KMS-11 (cell line): ENCODE results near the gene ERCC6.

ENCODE experiments used
- H2AFZ ChIP-seq: fragments of 200-600 bp; sonication (generic); 2 replicates; pipeline ENCODE4 v1.6.1; 2016; ENCODE audit warnings: antibody characterized with exemption, mixed run types, low read depth
- H3K27ac ChIP-seq: fragments of 200-600 bp; sonication (generic); 2 replicates; pipeline ENCODE4 v1.6.1; 2016; ENCODE audit warnings: mild to moderate bottlenecking, mixed run types
- H3K27me3 ChIP-seq: fragments of 200-600 bp; sonication (generic); 2 replicates; pipeline ENCODE4 v1.6.1; 2017; ENCODE audit warnings: mild to moderate bottlenecking, low read depth, mixed run types, moderate library complexity; ENCODE audit not compliant: insufficient read depth
- H3K36me3 ChIP-seq: fragments of 200-600 bp; sonication (generic); 2 replicates; pipeline ENCODE4 v1.6.1; 2017; ENCODE audit warnings: mild to moderate bottlenecking, mixed run types; ENCODE audit not compliant: insufficient read depth
- H3K4me1 ChIP-seq: fragments of 200-600 bp; sonication (generic); 2 replicates; pipeline ENCODE4 v1.6.1; 2016; ENCODE audit warnings: mild to moderate bottlenecking, low read depth, mixed run types; ENCODE audit not compliant: poor library complexity, severe bottlenecking
- H3K4me2 ChIP-seq: fragments of 200-600 bp; sonication (generic); 2 replicates; pipeline ENCODE4 v1.7.0; 2016; ENCODE audit warnings: mild to moderate bottlenecking, mixed run types
- H3K4me3 ChIP-seq: fragments of 200-600 bp; sonication (generic); IDR thresholded peaks from 2 replicates; pipeline ENCODE4 v1.6.1; 2017; ENCODE audit warnings: low read depth, low read length, mixed read lengths; ENCODE audit not compliant: insufficient read depth
- H3K79me2 ChIP-seq: fragments of 200-600 bp; sonication (generic); 2 replicates; pipeline ENCODE4 v1.6.1; 2016; ENCODE audit warnings: low read depth, mixed run types; ENCODE audit not compliant: insufficient read depth
- H3K9ac ChIP-seq: fragments of 200-600 bp; sonication (generic); 2 replicates; pipeline ENCODE4 v1.6.1; 2016; ENCODE audit warnings: mild to moderate bottlenecking, mixed run types
- H4K20me1 ChIP-seq: fragments of 200-600 bp; sonication (generic); 2 replicates; pipeline ENCODE4 v1.6.1; 2016; ENCODE audit warnings: mild to moderate bottlenecking, mixed run types; ENCODE audit not compliant: insufficient read depth
- TF ChIP-seq, protein P1 (sequence below): fragments of 200-600 bp; sonication (generic); conservative IDR thresholded peaks from 2 replicates; pipeline ENCODE4 v1.6.1; 2017; ENCODE audit warnings: low read depth, mild to moderate bottlenecking, antibody characterized with exemption, low read length, moderate library complexity, mixed read lengths

ERCC6 gene

GRCh38 chr10:49549640-49550346, 10.9 kb upstream of the ERCC6 start:
- Histone ChIP-seq H3K36me3 (no peaks in the 10 kb centered on the region), H3K4me1 (no peaks in the 10 kb centered on the region), H2AFZ (no peak overlapping the region), H4K20me1 (no peaks in the 10 kb centered on the region), H3K27ac (no peak overlapping the region), H3K9ac (no peak overlapping the region), H3K79me2 (no peaks in the 10 kb centered on the region), H3K4me3 (no peak overlapping the region), H3K4me2 (no peak overlapping the region), H3K27me3 (no peaks in the 10 kb centered on the region)
- TF ChIP-seq, protein P1, sequence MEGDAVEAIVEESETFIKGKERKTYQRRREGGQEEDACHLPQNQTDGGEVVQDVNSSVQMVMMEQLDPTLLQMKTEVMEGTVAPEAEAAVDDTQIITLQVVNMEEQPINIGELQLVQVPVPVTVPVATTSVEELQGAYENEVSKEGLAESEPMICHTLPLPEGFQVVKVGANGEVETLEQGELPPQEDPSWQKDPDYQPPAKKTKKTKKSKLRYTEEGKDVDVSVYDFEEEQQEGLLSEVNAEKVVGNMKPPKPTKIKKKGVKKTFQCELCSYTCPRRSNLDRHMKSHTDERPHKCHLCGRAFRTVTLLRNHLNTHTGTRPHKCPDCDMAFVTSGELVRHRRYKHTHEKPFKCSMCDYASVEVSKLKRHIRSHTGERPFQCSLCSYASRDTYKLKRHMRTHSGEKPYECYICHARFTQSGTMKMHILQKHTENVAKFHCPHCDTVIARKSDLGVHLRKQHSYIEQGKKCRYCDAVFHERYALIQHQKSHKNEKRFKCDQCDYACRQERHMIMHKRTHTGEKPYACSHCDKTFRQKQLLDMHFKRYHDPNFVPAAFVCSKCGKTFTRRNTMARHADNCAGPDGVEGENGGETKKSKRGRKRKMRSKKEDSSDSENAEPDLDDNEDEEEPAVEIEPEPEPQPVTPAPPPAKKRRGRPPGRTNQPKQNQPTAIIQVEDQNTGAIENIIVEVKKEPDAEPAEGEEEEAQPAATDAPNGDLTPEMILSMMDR = no peak

- H3K27me3 ChIP-seq = no peaks in the 10 kb centered on the region
- H4K20me1 ChIP-seq = no peaks in the 10 kb centered on the region
- H3K4me1 ChIP-seq = peaks cover 8% of the 10 kb centered on the region
- H3K9ac ChIP-seq = no peak overlapping the region
- H3K36me3 ChIP-seq = no peaks in the 10 kb centered on the region
- TF ChIP-seq, protein P1 = no peak
- H2AFZ ChIP-seq = no peak overlapping the region
- no peak overlapping the region for H3K4me2 ChIP-seq
- H3K27ac ChIP-seq = no peak overlapping the region
- H3K79me2 ChIP-seq = no peaks in the 10 kb centered on the region
- H3K4me3 ChIP-seq = no peak overlapping the region
Measured at GRCh38 chr10:49543604-49544003, 4.7 kb upstream of the ERCC6 start.

DNA sequence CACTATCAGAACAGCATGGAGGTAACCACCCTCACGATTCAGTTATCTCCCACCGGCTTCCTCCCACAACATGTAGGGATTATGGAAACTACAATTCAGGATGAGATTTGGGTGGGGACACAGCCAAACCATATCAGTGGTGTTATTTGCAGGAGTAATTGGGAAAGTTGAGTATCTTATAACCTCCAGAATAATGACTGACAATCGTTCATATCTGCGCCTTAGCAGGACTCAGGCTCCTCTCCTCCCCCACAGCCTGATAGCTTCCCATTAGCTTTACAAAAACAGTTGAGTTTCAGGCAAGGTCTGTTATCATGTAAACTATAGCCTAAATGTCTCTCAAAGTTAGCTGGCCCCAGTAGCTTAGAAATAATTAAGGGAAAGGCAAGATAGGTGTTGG, 3.4 kb upstream of the ERCC6 start:
- no peak overlapping the region for H2AFZ ChIP-seq
- no peak overlapping the region for H3K4me2 ChIP-seq
- H3K4me1 ChIP-seq = peaks cover 12% of the 10 kb centered on the region
- no peak overlapping the region for H3K9ac ChIP-seq
- TF ChIP-seq, protein P1 = no peak
- no peaks in the 10 kb centered on the region for H3K36me3 ChIP-seq
- no peak overlapping the region for H3K27ac ChIP-seq
- H3K4me3 ChIP-seq = no peak overlapping the region
- no peaks in the 10 kb centered on the region for H4K20me1 ChIP-seq
- no peaks in the 10 kb centered on the region for H3K27me3 ChIP-seq
- 0 out of 2 replicates have a peak, but pooled peaks cover 7% of the 10 kb centered on the region for H3K79me2 ChIP-seq

- H3K27ac ChIP-seq = no peak overlapping the region
- H3K4me3 ChIP-seq = no peak overlapping the region
- H3K4me2 ChIP-seq = no peak overlapping the region
- H3K36me3 ChIP-seq = no peaks in the 10 kb centered on the region
- no peaks in the 10 kb centered on the region for H3K27me3 ChIP-seq
- no peak overlapping the region for H2AFZ ChIP-seq
- H3K9ac ChIP-seq = no peak overlapping the region
- H4K20me1 ChIP-seq = no peaks in the 10 kb centered on the region
- TF ChIP-seq, protein P1 = no peak
- 0 out of 2 replicates have a peak, but pooled peaks cover 7% of the 10 kb centered on the region for H3K79me2 ChIP-seq
- H3K4me1 ChIP-seq = peaks cover 12% of the 10 kb centered on the region
Measured at GRCh38 chr10:49541762-49542161, 2.8 kb upstream of the ERCC6 start.
